Activated CD4-positive, alpha-beta T cell treated with anti-CD3 and anti-CD28 coated beads, Interleukin-2, amount 50 U/mL, for 24 hours (primary cell): Measurements from ENCODE around the gene FAM227A.
"Not testable (repeated sequence)": the region's sequence is repeated elsewhere in the genome, so short reads cannot be mapped to it uniquely, and the experiment has no call there.

ENCODE experiments used
- DNase-seq, 2 donors: peaks; one replicate each; pipeline ENCODE4 v3.0.0-alpha.2; 2020; ENCODE audit warnings: low read depth in 1 of 2, low spot score in 1 of 2

FAM227A gene

DNA sequence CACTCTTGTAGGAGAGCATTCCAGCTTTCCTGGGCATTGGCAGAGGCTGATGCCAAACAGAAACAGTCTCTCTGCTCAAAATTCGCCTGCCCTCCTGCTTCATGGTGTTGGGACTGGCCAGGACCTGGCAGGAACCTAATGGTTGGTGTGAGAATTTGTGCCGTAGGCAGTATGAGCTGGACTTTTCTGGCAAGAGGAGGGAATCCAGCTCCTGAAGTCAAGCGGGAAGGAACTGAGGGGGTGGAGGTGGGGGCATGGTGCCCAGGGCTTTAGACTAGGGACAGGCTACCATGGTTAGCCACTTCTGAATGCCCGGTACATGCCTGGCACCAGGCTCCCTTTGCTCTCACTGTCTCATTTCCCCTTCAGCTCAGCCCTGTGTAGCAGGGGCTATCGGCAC, 18.7 kb upstream of the FAM227A start:
- DNase-seq, result no peak

DNA sequence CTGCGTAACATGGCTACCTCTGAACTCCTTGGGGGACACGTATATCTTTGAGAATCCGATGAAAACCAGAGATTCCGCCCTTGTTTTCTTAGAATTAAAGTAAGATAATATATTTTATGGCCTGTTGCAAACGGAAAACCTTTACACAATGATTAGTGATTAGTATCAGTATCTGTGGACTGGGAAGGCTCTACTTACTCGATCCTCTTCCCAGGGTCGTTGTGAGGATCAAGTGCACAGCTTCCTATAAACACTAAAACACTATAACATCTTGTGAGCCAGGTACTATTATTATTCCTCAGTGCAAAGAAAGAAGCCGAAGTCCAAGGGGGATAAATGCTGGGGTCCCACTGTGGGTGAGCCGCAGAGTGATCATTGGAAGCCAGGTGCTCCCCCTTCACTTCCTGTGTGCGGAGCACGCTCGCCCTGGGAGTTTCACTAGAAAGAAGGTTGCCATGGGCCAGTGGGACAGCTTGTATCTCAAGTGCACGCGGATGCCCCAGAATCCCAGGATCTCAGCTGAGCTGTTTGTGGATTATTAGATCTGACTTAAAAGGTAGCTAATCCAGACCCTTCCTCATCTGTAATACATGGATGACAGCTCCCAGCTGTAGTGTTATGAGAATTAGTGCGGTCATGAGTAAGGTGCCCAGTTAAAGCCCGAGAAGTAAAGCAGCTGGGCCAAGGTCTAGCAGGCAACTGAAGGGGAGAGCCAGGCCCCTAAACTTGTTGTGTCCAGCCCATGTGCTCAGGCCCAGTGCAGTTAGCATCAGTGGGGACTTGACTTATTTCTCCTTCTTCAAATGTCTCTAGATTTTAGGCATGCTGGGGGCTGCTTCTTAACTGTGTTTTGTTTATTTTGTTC, 1.1 kb upstream of the FAM227A start:
- DNase-seq, result peak; percentile 4 to 10

DNA sequence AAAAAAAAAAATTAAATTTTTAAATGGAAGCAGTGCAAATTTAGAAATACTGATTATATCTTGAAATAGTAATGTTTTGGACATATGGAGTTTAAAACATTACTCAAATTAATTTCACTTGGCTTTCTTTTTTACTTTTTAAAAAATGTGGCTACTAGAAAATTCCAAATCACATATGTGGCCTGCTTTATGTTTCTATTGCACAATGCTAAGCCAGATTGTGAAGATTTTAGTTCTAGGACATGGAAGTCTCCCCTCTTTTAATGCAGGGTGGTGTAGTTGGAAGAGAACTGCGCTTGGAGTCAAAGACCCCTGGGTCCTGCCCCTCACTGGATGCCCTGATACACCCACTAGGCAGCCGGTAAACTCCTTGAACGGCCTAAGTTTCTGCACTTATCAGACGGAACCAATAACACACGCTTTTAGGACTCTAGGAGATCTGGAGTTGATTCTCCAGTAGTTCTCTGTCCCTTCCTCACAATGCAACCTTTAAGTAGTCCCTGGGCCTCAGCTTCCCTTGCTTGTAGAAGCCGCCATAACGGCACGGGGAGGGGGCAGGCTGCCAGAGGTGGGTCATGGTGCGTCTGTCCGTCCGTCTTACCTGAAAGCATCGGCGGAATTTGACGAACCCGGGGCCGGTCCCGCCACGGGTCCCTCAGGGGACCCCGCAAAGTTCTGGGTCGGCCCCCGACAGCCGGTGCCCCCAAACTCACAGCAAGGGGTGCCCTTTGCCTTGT, 505 bp downstream of the FAM227A start:
- DNase-seq, result no peak

DNA sequence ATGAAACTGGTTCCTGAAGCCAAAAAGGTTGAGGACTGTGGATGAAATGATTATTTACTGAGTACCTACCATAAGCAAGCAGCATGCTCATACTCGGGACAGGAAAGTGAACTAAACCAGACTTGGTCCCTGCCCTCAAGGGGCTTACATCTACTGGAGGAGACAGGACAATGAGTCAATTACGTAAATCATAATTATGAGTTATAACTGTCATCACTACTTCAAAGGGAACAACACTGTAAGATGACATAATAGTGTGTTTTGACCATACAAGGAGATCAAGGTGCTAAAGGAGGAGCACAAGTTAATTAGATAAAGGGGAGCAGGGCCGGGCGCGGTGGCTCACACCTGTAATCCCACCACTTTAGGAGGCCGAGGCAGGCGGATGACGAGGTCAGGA, 2.5 kb downstream of the FAM227A start:
- DNase-seq, result no peak

DNA sequence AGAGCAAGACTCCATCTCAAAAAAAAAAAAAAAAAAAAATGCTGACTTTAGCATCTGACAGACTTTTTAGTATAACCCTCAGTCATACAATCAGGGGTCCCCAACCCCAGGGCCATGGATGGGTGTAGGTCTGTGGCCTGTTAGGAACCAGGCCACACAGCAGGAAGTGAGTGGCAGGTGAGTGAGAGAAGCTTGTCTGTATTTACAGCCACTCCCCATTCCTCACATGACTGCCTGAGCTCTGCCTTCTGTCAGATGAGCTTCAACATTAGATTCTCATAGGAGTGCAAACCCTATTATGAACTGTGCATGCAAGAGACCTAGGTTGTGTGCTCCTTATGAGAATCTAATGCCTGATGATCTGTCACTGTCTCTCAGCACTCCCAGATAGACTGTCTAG, 3.3 kb downstream of the FAM227A start:
- no peak for DNase-seq

DNA sequence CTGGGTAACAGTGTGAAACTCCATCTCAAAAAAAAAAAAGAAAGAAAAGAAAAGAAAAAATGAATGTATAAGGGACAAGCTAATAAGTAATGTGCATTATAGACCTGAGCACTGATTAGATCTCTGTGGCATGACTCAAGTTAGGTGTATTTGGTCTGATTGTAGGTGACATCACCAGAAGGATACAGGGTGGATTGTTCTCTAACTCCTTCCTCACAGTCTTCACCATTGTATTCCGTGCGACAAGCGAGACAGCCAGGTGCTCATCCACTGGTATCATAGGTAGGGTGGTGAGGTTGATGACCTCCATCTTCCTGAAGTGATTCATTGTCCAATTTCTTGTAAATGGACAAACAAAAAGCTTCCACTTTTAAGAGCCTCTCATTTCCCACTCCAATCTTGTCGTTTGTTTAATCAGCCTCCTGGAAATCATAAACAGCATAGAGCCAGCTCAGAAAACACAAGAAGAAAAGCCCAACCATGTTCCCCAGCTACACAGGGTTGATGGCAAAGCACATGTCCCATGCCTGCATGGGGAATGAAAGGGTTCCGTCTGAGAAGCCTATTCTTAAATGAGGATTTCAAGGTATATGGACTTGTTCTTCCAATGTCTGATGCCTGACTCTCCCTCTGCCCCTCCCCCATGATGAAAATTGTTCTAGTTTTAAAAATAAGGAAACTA, 6.2 kb downstream of the FAM227A start:
- DNase-seq, result no peak

DNA sequence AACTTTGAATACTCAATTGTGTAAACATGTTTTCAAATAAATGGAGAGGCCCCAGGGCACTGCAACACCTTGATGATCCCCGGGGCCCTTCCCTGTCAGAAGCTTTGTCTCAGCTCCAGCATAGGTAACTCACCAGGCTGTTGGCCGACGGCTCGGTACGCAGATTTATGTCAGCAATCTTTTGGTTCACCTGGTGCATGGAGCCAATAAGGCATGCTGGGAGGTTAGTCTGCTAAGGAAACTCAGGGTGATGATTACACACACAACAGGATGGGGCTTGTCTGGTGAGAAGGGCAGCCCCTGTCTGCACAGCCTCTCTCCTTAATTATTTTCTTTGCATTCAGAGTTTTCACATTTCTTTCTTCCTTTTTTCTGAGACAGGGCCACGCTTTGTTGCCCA, 10.8 kb downstream of the FAM227A start:
- DNase-seq, result no peak

DNA sequence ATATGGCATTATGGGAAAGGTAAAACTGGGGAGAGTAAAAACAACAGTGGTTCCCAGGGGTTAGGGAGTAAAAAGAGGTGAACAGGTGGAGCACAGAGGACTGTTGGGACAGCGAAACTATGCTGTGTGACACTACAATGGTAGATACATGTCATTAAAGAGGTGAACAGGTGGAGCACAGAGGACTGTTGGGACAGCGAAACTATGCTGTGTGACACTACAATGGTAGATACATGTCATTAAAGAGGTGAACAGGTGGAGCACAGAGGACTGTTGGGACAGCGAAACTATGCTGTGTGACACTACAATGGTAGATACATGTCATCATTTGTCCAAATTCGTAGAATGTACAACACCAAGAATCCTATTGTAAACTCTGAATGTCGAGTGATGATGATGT, 11.9 kb downstream of the FAM227A start:
- not testable (repeated sequence) for DNase-seq

DNA sequence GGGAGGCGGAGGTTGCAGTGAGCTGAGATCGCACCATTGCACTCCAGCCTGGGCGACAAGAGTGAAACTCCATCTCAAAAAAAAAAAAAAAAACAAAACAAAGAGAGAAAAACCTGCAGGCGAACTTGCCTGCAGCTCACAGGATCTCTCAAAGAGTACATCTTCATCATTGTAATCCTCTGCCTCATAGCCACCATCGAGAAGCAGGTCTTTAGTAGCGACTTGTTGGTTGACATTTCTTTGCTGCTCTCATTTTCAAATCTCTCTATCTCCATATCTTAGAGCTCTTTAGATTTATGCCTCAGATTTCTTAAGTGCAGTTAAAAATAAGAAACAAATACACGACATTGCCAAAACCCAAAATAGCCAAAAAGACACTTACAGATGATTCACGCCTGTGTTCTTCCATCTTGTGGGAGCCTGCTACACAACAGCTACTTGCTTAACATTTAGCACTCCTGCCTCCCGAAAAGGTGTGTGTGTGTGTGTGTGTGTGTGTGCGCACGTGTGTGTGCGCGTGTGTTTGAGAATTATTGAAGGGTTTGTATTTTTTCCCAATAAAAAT, 14.6 kb downstream of the FAM227A start:
- no peak for DNase-seq

DNA sequence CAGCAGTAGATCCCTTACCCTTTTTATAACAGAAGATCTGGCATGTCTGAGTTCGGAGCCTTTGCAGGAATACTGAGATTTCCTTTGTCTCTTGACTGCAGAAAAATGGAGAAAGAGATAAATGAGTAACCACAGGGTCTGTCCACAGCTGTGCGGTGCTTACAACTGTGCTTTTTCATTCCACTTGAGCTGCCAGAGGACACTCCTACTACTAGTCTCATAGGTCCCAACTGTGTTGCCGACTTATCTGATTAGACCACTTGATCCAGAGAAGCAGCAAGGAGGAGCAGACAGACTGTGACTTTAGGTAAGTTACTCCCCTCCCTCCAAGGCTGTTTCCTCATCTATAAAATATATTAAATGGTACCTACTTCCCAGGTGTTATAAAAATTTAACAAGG, 17.5 kb downstream of the FAM227A start:
- DNase-seq, result no peak

DNA sequence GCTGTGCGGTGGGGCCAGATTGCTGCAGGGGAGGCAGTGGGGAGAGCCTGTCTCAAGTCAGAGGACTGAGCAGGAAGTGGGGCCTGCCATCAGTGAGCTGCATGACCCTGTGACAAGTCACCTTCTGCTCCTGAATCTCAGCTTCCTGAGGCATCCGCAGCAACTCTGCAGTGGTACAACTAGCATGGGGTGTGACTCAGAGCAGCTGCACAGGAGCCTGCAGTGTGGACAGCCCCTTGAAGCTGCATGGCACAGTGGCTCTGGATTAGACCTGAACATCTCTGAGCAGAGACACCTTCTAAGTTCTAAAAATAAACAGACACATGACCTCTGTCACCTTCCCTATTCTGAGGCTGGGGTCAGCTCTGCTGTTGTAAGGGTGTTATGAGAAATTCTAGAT, 18.0 kb downstream of the FAM227A start:
- DNase-seq, result no peak

DNA sequence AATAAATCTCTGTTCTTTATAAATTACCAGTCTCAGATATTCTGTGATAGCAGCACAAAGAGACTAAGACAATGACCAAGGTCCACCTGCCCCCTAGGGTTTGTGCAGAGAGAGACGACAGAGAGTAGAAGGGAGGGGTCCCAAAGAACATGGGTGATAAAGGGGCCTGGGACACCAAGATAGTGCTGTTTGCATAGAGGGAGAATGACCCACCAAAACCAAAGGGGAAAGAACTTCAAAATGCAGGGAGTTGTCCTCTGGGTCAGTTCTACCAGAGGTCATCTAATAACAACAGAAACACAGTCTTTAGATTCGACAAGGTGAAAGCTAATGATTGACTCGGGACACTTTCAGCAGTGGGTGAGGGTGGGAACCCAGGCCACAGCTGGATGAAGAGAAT, 23.7 kb downstream of the FAM227A start:
- no peak for DNase-seq

DNA sequence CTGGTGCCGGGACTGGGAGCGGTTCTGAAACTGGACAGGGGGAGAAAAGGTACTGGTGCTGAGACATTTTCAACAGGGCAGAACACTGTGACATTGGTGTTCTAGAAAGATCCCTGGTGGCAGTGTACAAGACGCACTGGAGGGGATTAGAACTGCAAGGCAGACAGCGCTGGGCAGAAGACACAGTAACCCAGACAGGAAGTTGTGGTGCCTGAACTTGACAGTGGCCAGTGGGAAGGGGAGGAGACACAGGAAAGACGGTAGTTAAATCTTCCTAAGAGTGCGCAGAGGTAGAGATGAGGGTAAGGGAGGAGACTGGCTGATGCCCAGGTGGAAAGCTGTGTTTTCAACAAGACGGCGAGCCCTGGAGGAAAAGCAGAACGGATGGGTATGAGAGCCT, 24.5 kb downstream of the FAM227A start:
- DNase-seq, result no peak

DNA sequence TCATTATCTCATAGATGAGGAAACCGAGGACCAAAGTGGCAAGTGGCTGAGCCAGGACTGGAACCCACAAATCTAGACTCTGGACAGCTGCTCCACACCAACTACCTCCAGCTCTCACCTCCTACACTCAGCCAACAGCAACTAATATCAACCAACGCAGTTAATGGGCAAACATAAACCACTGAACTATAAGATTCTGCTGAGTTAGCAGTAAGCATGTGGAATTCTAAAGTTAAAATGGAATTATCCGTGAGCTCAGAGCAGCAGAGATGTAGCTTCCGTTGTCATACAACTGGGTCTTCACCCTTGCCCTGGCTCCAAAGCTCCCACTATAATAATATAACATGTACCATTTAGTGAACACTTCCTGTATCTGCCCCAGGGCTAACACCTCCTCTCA, 27.1 kb downstream of the FAM227A start:
- no peak for DNase-seq

DNA sequence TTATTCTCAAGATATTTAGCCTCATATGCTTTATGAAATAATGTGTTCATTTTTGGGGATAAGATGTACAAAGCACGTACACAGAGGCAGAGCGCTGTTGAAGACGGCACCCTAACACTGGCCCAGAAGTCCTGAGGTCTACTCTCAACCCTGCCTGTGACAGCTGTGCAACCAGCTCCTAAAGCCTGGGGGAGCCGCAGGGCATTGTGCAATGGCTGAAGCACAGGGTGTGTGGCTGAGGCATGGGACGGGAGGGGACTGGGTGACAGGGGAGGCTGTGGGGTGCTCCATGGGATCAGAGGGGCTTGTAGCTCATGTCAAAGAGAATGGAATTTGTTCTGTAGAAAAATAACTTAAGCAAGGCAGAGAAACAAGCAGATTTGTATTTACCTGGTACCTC, 27.7 kb downstream of the FAM227A start:
- no peak for DNase-seq

DNA sequence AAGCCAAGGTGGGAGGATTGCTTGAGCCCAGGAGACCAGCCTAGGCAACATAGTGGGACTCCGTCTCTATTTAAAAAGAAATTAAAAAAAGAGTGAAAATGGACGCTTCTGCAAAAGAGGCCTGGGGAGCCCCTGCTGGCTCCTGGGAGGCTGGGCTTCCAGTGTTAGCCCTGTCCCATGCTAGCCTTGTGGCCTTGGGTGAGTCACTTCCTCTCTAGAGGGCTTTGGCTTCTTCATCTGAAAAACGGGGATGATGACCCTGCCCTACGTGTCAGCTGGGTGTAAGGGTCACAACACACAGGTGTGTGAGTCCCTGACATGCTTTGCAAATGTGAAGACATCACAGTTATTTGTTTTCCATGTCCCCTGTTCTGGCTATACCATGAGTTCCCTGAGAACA, 32.8 kb downstream of the FAM227A start:
- no peak for DNase-seq

DNA sequence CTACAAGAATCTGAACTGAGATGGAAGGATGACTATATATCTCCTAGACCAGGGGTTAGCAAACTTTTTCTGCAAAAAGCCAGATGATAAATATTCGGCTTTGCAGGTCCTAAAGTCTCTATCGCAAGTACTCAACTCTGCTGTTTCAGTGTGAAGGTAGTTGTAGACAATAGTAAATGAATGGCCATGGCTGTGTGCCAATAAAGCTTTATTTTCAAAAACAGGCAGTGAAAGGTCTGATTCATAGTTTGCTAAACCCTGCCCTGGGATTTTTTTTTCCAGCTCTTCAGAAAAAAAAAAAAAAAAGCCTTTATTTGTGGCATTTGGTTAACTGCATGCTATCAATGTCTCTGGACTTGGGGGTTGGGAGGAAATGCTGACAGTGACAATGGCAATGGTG, 37.5 kb downstream of the FAM227A start:
- no peak for DNase-seq

DNA sequence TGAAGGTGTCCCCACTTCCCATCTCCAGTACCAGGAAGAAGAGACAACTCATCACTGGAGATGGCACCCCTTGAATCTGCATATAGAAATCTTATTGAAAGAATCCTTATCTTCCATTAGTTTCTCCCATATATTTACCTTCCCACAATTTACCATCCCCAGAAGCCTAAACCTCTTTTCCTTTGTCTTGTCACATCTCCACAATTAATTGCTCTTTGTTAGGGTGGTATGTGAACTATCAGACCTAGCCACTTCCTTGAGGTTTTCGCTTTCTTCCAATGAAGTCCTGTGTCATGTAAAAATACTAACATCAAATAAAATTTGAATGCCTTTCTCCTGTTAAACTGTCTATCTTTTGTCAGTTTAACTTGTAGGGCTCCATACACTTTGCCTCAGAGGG, 37.9 kb downstream of the FAM227A start:
- DNase-seq, result no peak

DNA sequence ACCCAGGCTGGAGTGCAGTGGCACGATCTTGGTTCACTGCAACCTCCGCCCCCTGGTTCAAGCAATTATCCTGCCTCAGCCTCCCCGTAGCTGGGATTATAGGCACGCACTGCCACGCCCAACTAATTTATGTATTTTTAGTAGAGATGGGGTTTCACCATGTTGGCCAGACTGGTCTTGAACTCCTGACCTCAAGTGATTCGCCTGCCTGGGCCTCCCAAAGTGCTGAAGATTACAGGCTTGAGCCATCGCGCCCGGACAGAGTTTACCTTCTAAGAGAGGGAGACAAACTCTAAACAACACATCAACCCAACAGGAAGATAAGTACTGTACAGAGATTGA, 41.2 kb downstream of the FAM227A start:
- not testable (repeated sequence) for DNase-seq

DNA sequence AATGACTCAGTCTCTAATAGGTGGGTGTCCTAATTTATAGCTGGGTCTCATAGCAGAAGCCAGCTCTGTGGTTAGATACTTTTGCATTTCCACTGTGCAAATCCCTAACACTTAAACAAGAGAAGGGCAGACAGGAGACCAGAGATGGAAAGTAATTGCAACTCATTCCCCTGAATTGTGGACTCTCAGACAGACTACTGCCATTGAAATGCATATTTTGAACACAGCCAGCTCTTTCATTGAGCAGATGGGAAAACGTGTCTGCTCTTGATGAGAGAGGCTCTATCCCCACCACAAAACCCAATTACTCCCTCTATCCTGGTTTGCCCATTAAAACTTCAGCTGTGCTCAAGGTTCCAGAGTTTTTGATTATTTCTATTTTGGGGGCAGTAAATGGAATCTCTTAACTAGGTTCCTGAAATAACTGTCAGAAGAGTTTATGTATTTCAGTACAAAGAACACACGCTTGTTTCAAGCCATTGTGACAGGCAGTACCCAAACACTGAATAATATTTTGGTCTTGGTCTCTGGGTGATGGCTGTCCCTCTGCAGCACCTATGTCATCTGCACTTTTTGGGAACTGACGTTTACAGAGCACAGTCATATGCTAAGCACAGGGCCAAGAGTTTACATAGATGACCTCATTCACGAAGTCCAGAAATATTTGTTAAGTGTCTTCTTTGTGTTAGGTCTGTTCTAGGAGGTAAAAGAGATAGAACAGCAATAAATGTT, 41.7 kb downstream of the FAM227A start:
- no peak for DNase-seq

DNA sequence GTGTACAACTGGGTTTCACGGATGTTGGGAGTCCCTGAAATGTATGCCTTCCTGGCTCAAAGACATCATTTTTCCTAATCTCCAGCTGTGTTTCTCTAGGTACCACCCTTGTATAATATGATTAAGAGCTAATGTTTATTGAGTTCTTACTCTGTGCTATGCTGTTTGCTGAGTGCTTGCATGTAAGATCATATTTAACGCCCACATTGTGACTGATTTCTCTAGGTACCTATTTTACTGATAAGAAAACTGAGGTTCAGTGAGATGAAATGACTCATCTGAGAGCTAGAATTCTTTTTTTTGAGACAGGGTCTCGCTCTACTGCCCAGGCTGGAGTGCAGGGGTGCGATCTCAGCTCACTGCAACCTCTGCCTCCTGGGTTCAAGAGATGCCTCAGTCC, 42.6 kb downstream of the FAM227A start:
- no peak for DNase-seq
